NCI-H526 (cell line): ENCODE results near the gene NCAPG.

Experiments
- DNase-seq, 2 experiments: peaks; one replicate each; lab custom pipeline; 2025; lab: John Stamatoyannopoulos, UW

The NCAPG gene

DNA sequence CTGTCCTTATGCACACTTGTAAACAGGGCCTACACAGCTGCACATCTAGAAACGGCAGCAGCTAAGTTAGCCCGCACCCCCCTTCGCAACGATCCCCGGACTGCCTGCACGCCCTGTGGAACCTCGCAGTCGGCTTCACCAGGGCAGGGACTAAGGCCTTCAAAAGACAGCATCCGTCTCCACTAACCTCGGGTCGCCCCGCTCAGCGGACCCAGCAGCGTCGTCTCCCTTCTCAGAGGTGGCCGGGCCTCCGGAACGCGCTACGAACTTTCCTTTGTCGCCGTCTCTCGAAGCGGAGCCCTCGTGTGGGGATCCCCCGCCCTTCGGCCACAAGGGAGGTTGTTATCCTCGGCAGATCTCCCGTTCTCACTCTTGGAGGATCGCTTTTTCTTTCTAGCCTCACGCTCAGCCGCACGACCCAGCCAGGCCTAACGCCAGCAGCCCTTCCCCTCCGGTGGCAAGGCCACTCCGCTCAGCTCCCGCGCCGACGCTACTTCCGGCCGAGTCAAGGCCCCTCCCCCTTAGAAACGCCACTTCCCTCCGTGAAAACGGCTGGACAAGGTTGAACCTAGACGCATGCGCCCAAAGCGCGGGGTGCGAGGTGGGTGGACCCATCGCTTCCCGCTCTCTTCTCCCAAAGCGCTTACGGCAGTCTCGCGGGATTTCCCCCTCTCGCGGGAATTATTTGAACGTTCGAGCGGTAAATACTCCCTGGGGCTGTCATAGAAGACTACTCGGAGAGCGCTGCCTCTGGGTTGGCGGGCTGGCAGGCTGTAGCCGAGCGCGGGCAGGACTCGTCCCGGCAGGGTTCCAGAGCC lies at the start of gene NCAPG, which contains the start of gene DCAF16:
Gene NCAPG (plus strand): TSS at position 720 of the 818 bp plus-strand sequence. CDS start 99 bp downstream, outside the sequence.
Gene DCAF16 (minus strand): TSS at position 498 of the 818 bp plus-strand sequence. CDS start 6,616 bp downstream, outside the sequence.
- DNase-seq: peak; percentile 98 to 99

DNA sequence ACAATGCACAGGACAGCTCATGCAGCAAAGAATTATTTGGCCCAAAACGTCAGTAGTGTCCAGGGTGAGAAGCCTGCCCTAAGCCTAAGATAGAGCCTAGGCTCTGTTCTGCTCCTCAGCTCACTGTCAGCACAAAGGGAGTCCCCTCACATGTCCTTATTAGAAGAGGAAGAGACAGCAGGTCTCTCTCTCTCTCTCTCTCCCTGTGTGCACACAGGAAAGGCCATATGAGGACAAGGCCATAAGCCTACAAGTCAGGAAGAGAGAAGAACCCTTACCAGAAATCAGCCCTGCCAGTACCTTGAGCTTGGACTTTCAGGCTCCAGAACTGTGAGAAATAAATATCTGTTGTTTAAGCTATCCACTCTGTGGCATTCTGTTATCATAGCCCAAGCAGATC lies 49.7 kb upstream of the NCAPG start:
- DNase-seq: no peak

DNA sequence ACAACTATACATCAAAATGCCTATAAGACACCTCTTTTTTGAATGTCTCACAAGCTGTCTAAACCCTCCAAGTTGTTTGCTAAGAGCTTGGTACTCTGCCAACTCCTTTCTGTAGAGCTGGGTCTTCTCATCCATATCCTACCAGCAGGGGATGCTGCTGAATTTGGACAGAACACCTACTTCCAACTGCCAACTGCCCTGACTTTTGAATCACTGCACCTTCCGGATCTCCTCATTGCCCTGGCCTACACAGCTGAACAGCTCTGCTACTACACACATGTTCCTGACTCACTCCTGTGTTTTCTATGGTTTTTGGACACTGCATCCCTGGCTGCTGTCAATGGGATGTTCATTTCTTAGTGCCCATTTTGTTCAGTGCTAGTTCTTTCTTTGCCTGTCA lies 48.1 kb upstream of the NCAPG start:
- peak in 1 of 2 experiments; percentile 24 for DNase-seq

DNA sequence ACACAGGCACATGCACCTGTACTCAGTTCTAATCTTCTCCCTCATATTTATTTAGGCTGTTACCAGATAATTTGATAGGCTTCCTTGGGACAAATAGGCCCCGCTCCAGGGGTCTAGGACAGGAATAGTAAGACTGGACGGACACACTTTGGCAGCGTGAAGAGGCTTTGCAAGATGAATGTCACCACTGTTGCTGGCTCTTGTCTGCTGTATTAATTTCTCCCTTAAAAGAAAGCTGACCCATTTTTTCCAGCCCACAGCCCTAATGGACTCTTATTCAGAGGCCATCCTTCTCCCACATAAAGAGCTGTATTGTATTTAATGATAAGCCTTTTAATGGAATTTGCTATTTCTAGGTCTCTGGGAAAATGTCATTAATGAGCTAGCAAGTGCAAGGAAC lies 47.4 kb upstream of the NCAPG start:
- DNase-seq: no peak

GRCh38 chr4:17763931-17764330 lies 46.8 kb upstream of the NCAPG start:
- DNase-seq: no peak

DNA sequence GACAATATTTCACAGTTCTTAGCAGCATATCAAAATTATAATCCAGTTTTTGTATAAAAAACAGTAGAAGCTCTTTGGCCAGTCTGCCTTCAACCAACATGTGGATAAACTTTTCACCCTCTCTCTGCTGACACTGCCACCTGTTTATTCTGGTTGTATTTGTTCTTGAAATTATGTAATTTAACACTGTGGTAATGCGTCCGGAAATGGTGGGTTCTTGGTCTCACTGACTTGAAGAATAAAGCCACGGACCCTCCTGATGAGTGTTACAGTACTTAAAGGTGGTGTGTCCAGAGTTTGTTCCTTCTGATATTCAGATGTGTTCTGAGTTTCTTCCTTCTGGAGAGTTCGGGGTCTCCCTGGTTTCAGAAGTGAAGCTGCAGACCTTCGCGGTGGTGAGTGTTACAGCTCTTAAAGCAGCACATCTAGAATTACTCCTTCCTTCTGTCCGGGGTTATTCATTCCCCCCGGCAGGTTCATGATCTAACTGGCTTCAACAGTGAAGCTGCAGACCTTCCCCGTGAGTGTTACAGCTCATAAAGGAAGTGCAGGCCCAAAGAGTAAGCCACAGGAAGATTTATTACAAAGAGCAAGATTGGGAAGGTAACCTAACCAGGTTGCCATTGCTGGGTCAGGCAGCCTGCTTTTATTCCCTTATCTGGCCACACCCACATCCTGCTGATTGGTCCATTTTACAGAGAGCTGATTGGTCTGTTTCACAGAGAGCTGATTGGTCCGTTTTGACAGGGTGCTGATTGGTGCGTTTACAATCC lies 45.1 kb upstream of the NCAPG start:
- DNase-seq: no peak

- DNase-seq: no peak
These were observed 43.8 kb upstream of the NCAPG start for GRCh38 chr4:17766826-17767458.

DNA sequence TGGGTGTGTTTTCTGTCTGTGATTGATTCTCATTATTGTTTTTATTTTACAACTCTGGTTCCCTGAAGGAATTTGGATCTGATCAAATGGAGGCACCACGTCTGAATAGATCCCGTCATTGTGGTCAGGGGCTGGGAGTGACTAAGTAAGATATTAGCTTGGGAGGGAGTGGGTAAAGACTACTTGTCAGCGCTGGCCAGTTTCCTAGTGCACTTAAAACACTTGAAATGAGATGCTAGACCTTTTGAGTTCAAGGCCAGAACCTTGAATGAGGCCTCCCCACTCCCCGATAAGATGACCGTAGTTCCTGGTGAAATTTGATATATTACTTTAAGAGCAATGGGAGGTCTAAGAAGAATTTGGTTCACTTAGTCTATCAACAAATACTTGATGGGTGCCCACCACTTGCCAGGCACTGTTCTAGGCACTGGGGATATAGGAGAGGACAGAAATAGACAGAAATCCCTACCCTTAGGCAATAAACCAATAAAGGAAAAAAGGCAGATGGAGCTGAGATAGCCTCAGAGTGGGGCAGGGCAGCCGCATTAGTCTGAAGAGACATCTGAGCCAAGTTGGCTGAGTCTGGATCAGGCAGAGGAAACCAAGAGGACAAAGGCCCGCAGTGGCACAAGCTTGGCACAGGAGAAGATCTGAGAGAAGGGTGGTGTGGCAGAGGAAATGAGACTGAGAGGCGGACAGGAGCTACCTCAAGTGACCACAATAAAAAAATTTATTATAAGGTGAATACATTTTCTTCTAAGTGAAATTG lies 41.2 kb upstream of the NCAPG start:
- DNase-seq: no peak

GRCh38 chr4:17770845-17771244 lies 39.9 kb upstream of the NCAPG start:
- no peak for DNase-seq

DNA sequence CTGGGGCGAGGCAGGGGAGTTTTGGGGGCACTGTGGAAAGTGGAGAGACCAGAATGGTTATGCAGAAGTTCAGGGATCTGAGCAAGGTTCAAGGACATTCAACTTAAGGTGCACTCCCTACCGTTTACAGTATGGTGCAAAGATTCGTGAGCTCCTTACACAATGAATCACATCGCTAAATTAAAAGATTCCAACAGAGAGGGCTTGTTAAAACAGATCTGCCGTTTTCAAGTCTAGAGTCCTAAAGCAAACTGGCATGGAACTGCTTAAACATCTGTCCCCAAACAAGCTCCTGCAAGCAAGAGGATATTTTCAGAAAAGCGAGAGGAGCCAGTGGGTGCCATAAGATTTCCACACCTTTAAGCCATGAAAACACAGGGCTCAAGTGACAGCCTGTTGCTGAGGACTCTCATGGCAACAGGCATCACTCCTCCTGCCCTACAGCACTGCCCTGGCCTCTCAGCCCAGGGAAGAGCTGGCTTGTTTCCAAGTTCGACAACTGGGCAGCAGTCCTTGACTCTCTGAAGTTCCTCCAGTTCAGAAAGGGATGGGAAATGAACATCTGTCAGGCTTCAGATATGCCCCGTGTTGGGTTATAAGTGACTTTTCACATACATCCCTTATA lies 39.4 kb upstream of the NCAPG start:
- no peak for DNase-seq

DNA sequence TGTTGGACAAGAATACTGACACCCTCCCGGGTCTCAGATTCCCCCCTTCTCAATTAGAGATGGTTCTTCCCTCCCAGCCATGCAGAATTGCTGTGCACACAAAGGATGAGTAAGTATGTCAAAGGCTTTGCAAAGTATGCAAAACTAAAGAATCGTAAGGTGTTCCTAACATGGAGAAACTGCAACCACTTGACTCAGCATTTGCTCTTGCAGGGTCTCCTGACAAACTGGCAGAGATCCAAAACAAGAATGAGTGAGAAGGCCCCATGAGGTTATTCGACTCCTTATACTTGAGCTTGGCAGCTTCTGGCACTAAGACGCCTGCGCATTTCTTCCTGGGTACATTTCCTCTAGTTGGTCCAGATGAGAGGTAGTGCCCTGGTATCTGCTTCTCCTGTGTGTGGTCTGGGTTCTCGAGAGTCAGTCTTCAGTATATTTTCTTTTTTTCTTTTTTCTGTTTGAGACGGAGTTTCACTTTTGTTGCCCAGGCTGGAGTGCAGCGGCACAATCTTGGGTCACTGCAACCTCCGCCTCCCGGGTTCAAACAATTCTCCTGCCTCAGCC lies 37.6 kb upstream of the NCAPG start:
- DNase-seq: no peak

- no peak for DNase-seq
These were observed 32.3 kb upstream of the NCAPG start for GRCh38 chr4:17778431-17778830.

GRCh38 chr4:17780501-17781299 lies 30.1 kb upstream of the NCAPG start:
- no peak for DNase-seq

DNA sequence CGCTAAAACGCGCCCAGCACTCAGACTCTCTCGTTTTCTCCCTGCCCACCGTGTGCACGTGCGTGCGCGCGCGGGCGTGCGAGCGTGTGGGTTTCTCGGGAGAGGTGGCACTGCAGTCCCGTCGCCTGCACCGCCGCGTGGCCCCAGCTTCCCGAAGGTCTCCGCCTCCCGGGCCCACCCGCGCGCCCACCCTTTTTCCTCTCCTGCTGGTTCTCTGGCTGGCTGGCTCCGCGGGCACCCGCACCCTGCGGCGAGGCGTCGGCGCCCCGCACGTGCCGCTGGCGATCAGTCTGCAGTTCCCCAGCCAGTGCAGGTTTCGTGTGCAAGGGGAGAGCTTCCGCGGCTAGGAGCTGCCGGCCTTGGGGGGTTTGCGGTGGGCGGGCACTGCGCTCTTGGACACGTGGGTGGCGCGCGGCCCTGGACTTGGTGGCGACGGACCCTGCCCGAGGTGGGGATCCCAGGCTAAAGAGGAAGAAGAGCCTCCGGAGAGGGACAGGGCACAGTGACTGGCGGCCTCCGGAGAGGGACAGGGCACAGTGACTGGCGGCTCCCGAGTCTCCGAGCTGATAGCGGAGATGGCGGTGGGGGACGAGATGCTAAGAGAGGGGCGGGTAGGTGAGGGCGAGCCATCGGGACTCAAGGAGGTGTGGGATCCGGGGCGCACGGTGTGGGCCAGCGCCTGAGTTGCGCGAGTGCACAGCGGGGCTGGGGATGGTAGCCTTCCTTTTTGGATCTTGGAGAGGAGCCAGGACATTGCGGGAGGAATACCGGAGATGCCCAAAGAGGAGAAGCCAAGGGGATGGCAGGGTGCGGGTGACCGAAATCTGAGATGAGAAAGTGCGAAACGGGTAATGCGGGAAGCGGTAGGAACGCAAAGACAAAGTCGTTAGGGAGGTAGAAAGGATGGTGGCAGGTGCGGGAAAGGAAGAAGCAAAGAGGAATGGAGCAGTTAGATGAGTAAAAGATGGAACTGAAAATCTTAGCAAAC lies 29.2 kb upstream of the NCAPG start, which contains the start of gene FAM184B:
Gene FAM184B (minus strand): TSS at position 322 of the 988 bp plus-strand sequence. CDS start 322 bp downstream, outside the sequence.
- peak in 1 of 2 experiments; percentile 64 for DNase-seq

DNA sequence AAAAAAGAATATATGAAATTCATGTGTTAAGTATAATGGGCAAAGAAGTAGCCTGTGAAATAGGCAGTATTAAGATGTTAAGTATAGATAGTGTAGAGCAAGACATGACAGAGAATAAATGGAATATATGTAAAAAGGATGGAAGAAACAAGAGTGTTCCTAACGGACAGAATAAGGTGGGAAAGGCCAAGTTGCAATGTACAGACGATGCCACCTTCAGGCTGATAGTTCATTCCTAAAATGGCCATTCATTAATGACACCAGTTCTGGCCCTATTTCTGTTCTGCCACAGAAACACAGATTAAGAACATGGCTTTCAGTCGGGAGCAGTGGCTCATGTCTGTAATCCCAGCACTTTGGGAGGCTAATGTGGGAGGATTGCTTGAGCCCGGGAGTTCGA lies 24.9 kb upstream of the NCAPG start:
- peak in 1 of 2 experiments; percentile 21 for DNase-seq

GRCh38 chr4:17786567-17786966 lies 24.2 kb upstream of the NCAPG start:
- no peak for DNase-seq

DNA sequence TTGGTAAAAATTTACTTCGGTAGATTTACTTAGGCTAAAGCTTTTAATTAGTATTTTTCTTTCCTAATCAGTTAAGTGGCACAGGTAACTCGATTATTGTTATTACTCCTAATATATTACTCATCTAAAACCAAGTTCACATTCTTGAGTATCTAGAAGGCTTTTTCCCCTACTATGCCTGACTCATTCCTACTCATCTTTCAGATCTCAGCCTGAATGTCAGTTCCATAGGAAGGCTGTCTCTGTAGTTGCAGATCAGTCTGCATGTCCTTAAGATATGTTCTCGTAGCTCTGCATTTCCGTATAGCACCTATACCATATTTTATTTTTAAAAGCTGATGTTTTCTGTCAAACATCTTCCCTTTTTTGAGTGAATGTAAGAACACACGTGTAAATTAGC lies 23.5 kb upstream of the NCAPG start:
- DNase-seq: no peak

DNA sequence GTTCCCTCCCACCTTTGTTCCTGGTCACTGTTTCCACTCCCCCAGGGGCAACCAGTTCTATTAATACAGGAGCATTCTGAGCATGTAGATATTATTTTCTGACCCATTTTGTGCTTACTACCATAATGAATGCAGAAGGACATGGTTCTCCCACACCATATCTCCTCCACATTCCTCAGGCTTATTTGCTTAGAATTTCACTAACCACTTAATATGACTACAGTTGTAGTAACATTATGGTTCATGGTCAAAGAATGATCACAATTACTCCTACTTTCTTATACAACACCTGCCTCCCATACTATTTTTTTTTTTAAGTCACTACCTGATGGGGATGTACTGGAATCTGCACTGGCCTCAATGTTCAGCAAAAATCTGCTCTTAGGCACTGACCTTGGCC lies 21.8 kb upstream of the NCAPG start:
- peak in 1 of 2 experiments; percentile 20 for DNase-seq

GRCh38 chr4:17794730-17795129 lies 16.0 kb upstream of the NCAPG start:
- DNase-seq: no peak
